BE2C (cell line): ENCODE data around the gene PTPRR.

ENCODE experiments used
- DNase-seq: peaks from one replicate; pipeline ENCODE4 v3.0.0-alpha.2; 2020
- H3K27me3 ChIP-seq: fragments of 250-450 bp; sonication (Bioruptor Pico); 2 replicates; pipeline ENCODE4 v1.5.1; 2020; ENCODE audit warnings: mild to moderate bottlenecking
- H3K36me3 ChIP-seq: fragments of 250-450 bp; sonication (Bioruptor Pico); 2 replicates; pipeline ENCODE4 v1.5.1; 2020; ENCODE audit warnings: mild to moderate bottlenecking
- H3K4me1 ChIP-seq: fragments of 250-450 bp; sonication (Bioruptor Pico); 2 replicates; pipeline ENCODE4 v1.5.1; 2020
- H3K4me3 ChIP-seq: 2 replicates; pipeline ENCODE4 v1.5.1; 2011; ENCODE audit warnings: low read depth, low read length
- H3K9me3 ChIP-seq: fragments of 250-450 bp; sonication (Bioruptor Pico); 2 replicates; pipeline ENCODE4 v1.5.1; 2020
- CTCF ChIP-seq: IDR thresholded peaks from 2 replicates; pipeline ENCODE4 v1.5.1; 2012; ENCODE audit warnings: mild to moderate bottlenecking, low read depth, low read length

Gene PTPRR

GRCh38 chr12:70831543-70831942 is 89.0 kb downstream of the PTPRR start:
- H3K27me3 ChIP-seq = no peaks in the 10 kb centered on the region
- H3K4me3 ChIP-seq = no peak overlapping the region
- no peak for DNase-seq
- H3K4me1 ChIP-seq = no peaks in the 10 kb centered on the region
- H3K9me3 ChIP-seq = no peaks in the 10 kb centered on the region
- no peak for TF ChIP-seq CTCF
- no peaks in the 10 kb centered on the region; the same call in 1 of the 2 replicates for H3K36me3 ChIP-seq

GRCh38 chr12:70830221-70831061 is 90.1 kb downstream of the PTPRR start:
- Histone ChIP-seq H3K36me3 (no peaks in the 10 kb centered on the region; the same call in 1 of the 2 replicates), H3K4me1 (no peaks in the 10 kb centered on the region), H3K27me3 (no peaks in the 10 kb centered on the region), H3K9me3 (no peaks in the 10 kb centered on the region), H3K4me3 (no peak overlapping the region)
- no peak for DNase-seq
- TF ChIP-seq CTCF = no peak

DNA sequence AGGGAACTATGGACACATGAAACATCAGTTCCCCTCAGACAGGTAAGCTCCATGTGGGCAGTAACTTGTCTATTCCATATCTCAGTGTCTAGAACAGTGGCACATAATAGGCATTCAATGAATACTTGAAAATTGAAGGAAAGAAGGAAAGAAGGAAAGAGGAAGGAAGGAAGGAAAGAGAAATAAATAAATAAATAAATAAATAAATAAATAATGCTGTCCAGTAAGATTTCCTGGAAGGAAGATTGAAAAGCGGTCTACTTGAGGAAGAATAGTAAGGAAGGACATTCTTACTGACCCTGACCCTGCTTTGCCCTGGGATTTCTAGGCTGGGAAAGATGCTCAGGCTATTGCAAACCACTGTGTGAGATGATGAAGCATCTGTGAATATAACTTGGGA is 91.5 kb downstream of the PTPRR start:
- TF ChIP-seq CTCF = no peak
- DNase-seq = no peak
- Histone ChIP-seq H3K9me3 (no peaks in the 10 kb centered on the region), H3K36me3 (no peaks in the 10 kb centered on the region; the same call in 1 of the 2 replicates), H3K27me3 (no peaks in the 10 kb centered on the region), H3K4me1 (no peaks in the 10 kb centered on the region; the same call in 1 of the 2 replicates), H3K4me3 (no peak overlapping the region)

GRCh38 chr12:70828351-70828750 is 92.2 kb downstream of the PTPRR start:
- Histone ChIP-seq H3K4me3 (no peak overlapping the region), H3K4me1 (peaks cover 6% of the 10 kb centered on the region), H3K27me3 (no peaks in the 10 kb centered on the region), H3K9me3 (no peaks in the 10 kb centered on the region), H3K36me3 (no peaks in the 10 kb centered on the region; the same call in 1 of the 2 replicates)
- DNase-seq = no peak
- no peak for TF ChIP-seq CTCF

- DNase-seq = no peak
- Histone ChIP-seq H3K27me3 (no peaks in the 10 kb centered on the region), H3K36me3 (no peaks in the 10 kb centered on the region; the same call in 1 of the 2 replicates), H3K9me3 (no peaks in the 10 kb centered on the region), H3K4me3 (no peak overlapping the region), H3K4me1 (peaks cover 11% of the 10 kb centered on the region)
- no peak for TF ChIP-seq CTCF
Measured at GRCh38 chr12:70826156-70826555, 94.4 kb downstream of the PTPRR start.

DNA sequence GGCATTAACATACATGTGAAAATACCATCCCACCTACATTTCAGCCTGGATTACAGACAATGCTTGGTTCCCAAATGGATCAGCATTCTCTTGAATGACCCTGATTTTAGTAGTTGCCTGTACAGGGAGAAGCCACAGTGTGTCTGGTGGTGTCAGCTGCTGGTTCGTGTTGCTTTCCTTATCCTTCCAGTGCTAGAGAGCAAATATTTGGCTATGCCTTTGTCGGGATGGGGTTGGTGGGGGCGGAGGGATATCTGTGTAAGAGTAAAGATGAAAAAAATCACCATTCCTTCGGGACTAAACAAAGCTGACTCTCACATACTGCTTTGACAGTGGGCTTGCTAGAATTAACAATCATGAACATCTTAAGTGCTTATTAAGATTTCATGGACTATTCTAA is 96.0 kb downstream of the PTPRR start:
- Histone ChIP-seq H3K4me1 (peaks cover 11% of the 10 kb centered on the region), H3K36me3 (no peaks in the 10 kb centered on the region; the same call in 1 of the 2 replicates), H3K27me3 (no peaks in the 10 kb centered on the region), H3K4me3 (no peak overlapping the region), H3K9me3 (0 out of 2 replicates have a peak, but pooled peaks cover 2% of the 10 kb centered on the region)
- no peak for DNase-seq
- TF ChIP-seq CTCF = no peak
